Esophagus squamous epithelium (tissue), 4 donors: ENCODE data around the gene RPL19.

Experiments
- CTCF ChIP-seq, 6 experiments: fragments of 450-650 bp in 4 of 6; fragments of 200-600 bp in 2 of 6; sonication (generic) in 2 of 6; IDR thresholded peaks; one replicate each; pipeline ENCODE4 v1.5.1; 2016 to 2019; ENCODE audit warnings: antibody characterized with exemption in 6 of 6, mild to moderate bottlenecking in 4 of 6, moderate library complexity in 4 of 6
- POLR2A ChIP-seq, 4 donors: fragments of 450-650 bp; IDR thresholded peaks; one replicate each; pipeline ENCODE4 v1.6.1; 2017; ENCODE audit warnings: antibody characterized with exemption in 4 of 4, mild to moderate bottlenecking in 4 of 4, moderate library complexity in 3 of 4

- no peak for TF ChIP-seq CTCF (IDR thresholded peaks at IDR 0.05)
- TF ChIP-seq POLR2A (IDR thresholded peaks at IDR 0.05) = peak in 2 of 4 donors; percentile 35 to 74
Measured at GRCh38 chr17:39200070-39200879, at the start of gene RPL19.
